Anterior cingulate cortex (tissue), 58 donors: ENCODE measurements around the gene ANKDD1A.
A peak's percentile ranks its signal among the peaks of the same experiment; 100 is the strongest.

Source experiments
- DNase-seq, 58 donors: peaks; one replicate each; lab custom pipeline; 2025; lab: John Stamatoyannopoulos, UW

Gene ANKDD1A

GRCh38 chr15:64894395-64895056 lies 17.2 kb upstream of the ANKDD1A start:
- peak in 1 of 58 donors; percentile 31 for DNase-seq

GRCh38 chr15:64895285-64896065 lies 16.2 kb upstream of the ANKDD1A start:
- DNase-seq: peak in 6 of 58 donors; percentile 17 to 40 (median 25)

GRCh38 chr15:64896371-64897069 lies 15.2 kb upstream of the ANKDD1A start:
- peak in 1 of 58 donors; percentile 17 for DNase-seq

GRCh38 chr15:64897345-64897985 lies 14.2 kb upstream of the ANKDD1A start:
- DNase-seq: peak in 4 of 58 donors; percentile 6 to 30 (median 20)

- no peak for DNase-seq
Measured at GRCh38 chr15:64898406-64898805, 13.3 kb upstream of the ANKDD1A start.

GRCh38 chr15:64901141-64901540 lies 10.6 kb upstream of the ANKDD1A start:
- no peak for DNase-seq

- no peak for DNase-seq
Measured at GRCh38 chr15:64901914-64902313, 9.8 kb upstream of the ANKDD1A start.

GRCh38 chr15:64902863-64903262 lies 8.8 kb upstream of the ANKDD1A start:
- no peak for DNase-seq

- no peak for DNase-seq
Measured at GRCh38 chr15:64903326-64903950, 8.3 kb upstream of the ANKDD1A start.

- DNase-seq: no peak
Measured at GRCh38 chr15:64904189-64904588, 7.5 kb upstream of the ANKDD1A start.

- DNase-seq: peak in 55 of 58 donors; percentile 20 to 85 (median 54)
Measured at GRCh38 chr15:64905119-64905831, 6.4 kb upstream of the ANKDD1A start.

- no peak for DNase-seq
Measured at GRCh38 chr15:64905941-64906340, 5.8 kb upstream of the ANKDD1A start.

- no peak for DNase-seq
Measured at GRCh38 chr15:64906402-64906801, 5.3 kb upstream of the ANKDD1A start.

- DNase-seq: no peak
Measured at GRCh38 chr15:64907991-64908390, 3.7 kb upstream of the ANKDD1A start.

- DNase-seq: no peak
Measured at GRCh38 chr15:64909546-64909945, 2.2 kb upstream of the ANKDD1A start.

- peak in 2 of 58 donors; percentile 5 to 39 for DNase-seq
Measured at GRCh38 chr15:64912379-64913325, 950 bp downstream of the ANKDD1A start.

- no peak for DNase-seq
Measured at GRCh38 chr15:64915518-64916227, 4.0 kb downstream of the ANKDD1A start.

- no peak for DNase-seq
Measured at GRCh38 chr15:64916365-64916764, 4.7 kb downstream of the ANKDD1A start.
